ENCODE results near the gene GPR89A.

- no peak for TF ChIP-seq EZH2 (IDR thresholded peaks at IDR 0.05; ENCODE audit: borderline replicate concordance, low read depth, low read length, severe bottlenecking)
- TF ChIP-seq CTCF (IDR thresholded peaks at IDR 0.05; ENCODE audit: borderline replicate concordance, extremely low read depth, low read length, poor library complexity, severe bottlenecking) = no peak
Measured at GRCh38 chr1:145695821-145696629, 88.2 kb downstream of the GPR89A start.

Measured in DND-41 (cell line).